Pancreas (tissue), 10 donors: Measurements from ENCODE around the gene MAP4K1. TPM values are rescaled to one million over a fixed set of nuclear protein-coding genes. Genes with fewer than 3 reads are reported as not detected.
"Not testable (repeated sequence)": the region's sequence is repeated elsewhere in the genome, so short reads cannot be mapped to it uniquely, and the experiment has no call there.

Experiments
- ATAC-seq, 4 donors: fragments of 200-7000 bp; cut with Tn5 transposase; one replicate each; pipeline versions ENCODE4 v1.8.0 to v1.9.1; 2020; ENCODE audit warnings: mild to moderate bottlenecking in 4 of 4, moderate library complexity in 4 of 4
- DNase-seq, 6 donors: peaks; one replicate each; pipeline ENCODE4 v3.0.0-alpha.2; 2020
- FAIRE-seq: peaks from 2 replicates; lab custom pipeline; 2012; peaks lifted over from hg19 to GRCh38; lab: Jason Lieb, UNC
- H3K27ac ChIP-seq, 4 donors: fragments of 200-600 bp; sonication (generic); 1 replicate in 3 of 4; 2 replicates in 1 of 4; pipeline versions ENCODE4 v1.5.0 to v1.8.0; 2020
- H3K27me3 ChIP-seq, 4 donors: fragments of 200-600 bp; one replicate each; pipeline ENCODE4 v1.8.0; 2021
- H3K36me3 ChIP-seq, 3 donors: fragments of 200-600 bp; sonication (generic) in 1 of 3; one replicate each; pipeline versions ENCODE4 v1.5.0 to v1.8.0; 2020 to 2021
- H3K4me1 ChIP-seq, 3 donors: fragments of 200-600 bp; one replicate each; pipeline ENCODE4 v1.8.0; 2021
- H3K4me3 ChIP-seq, 4 donors: fragments of 200-600 bp; sonication (generic) in 2 of 4; one replicate each; pipeline versions ENCODE4 v1.5.0 to v1.8.0; 2020 to 2021
- H3K9me3 ChIP-seq, 4 donors: fragments of 200-600 bp; one replicate each; pipeline ENCODE4 v1.8.0; 2021
- CTCF ChIP-seq, 4 donors: fragments of 200-600 bp; sonication (generic) in 3 of 4; IDR thresholded peaks; one replicate each; pipeline versions ENCODE4 v1.5.0 to v1.8.0; 2021; ENCODE audit warnings: antibody characterized with exemption in 4 of 4
- WGBS, 2 donors: extraction: QIAGEN DNeasy Blood & Tissue Kit; methylation state at CpG; one replicate each; pipeline ENCODE4 v1.1.7; 2013; 5-methylcytosine and 5-hydroxymethylcytosine counted together
- intact Hi-C, 3 donors: fragments of 100-400 bp; cut with DNase I; formaldehyde crosslinking; loops; one replicate each; pipeline versions ENCODE4 v1.11.1 to v1.14.2; 2022
- polyA plus RNA-seq, 2 donors: library from polyadenylated mRNA; stranded (reverse); fragments of 200-250 nt; gene quantifications; one replicate each; pipeline ENCODE4 v1.2.3, GENCODE V29; 2013
- total RNA-seq, 6 donors: library from RNA; stranded (reverse); fragmentation: NEBNext Ultra II Directional in 4 of 6; extraction: Animal tissue kit (Norgen Biotek cat#: 25700) in 4 of 6; gene quantifications; one replicate each; pipeline versions ENCODE4 v1.2.1 to v1.2.4, GENCODE V29; 2021 to 2023
- donor health status: healthy with polysubstance abuse.
- donor health status: DM: no; HTN: no; CAD: no; lungs with moderate emphysema.
- donor health status: DM: no; HTN: no; CAD: no.
- donor health status: control.
- donor health status: control.
- donor health status: Bipolar disorder and iron deficiency.
- donor health status: DM: yes; HTN: yes; CAD: no.
- donor health status: DM: no; HTN: no; CAD: no.
- donor health status: DM: no; HTN: no; CAD: no.
- donor health status: DM: yes; HTN: yes; CAD: no.

Gene MAP4K1
- total and polyA plus RNA-seq, 8 donors = 0.79 to 43.4 (median 2.7) TPM

- Histone ChIP-seq H3K9me3 (no peaks in the 10 kb centered on the region), H3K4me3 (no peak overlapping the region), H3K4me1 (no peaks in the 10 kb centered on the region), H3K27ac (no peak overlapping the region), H3K27me3 (no peaks in the 10 kb centered on the region), H3K36me3 (no peaks in the 10 kb centered on the region)
- ATAC-seq (no peak), DNase-seq (no peak), FAIRE-seq (no peak)
- no peak for TF ChIP-seq CTCF (IDR thresholded peaks at IDR 0.05)
- intact Hi-C loops = no loop called here
- WGBS, 2 donors = 82 to 92% methylated on average over 14 of the region's 14 CpGs
Observed at GRCh38 chr19:38583219-38583984, 34.4 kb downstream of the MAP4K1 start.

- no peak for FAIRE-seq
- no peak overlapping the region for H3K27ac ChIP-seq
- no peak overlapping the region for H3K4me3 ChIP-seq
- no peak for TF ChIP-seq CTCF (IDR thresholded peaks at IDR 0.05)
- H3K27me3 ChIP-seq = no peaks in the 10 kb centered on the region
- no peaks in the 10 kb centered on the region for H3K9me3 ChIP-seq
- 68 to 74% methylated on average over 10 to 15 of the region's 15 CpGs for WGBS, 2 donors
- H3K4me1 ChIP-seq = no peaks in the 10 kb centered on the region
- H3K36me3 ChIP-seq = no peaks in the 10 kb centered on the region
- intact Hi-C loops = no loop called here
- no peak for ATAC-seq
- DNase-seq = no peak
Observed at GRCh38 chr19:38580080-38580479, 37.7 kb downstream of the MAP4K1 start.

GRCh38 chr19:38579304-38579703 is 38.4 kb downstream of the MAP4K1 start:
- FAIRE-seq, H3K27ac ChIP-seq, H3K36me3 ChIP-seq, H3K4me1 ChIP-seq, H3K4me3 ChIP-seq, DNase-seq, intact Hi-C loops, H3K27me3 ChIP-seq, H3K9me3 ChIP-seq: not testable (repeated sequence)
- peak in 1 of 4 donors; percentile 28 for ATAC-seq
- 84 to 88% methylated on average over 6 of the region's 6 CpGs for WGBS, 2 donors

DNA sequence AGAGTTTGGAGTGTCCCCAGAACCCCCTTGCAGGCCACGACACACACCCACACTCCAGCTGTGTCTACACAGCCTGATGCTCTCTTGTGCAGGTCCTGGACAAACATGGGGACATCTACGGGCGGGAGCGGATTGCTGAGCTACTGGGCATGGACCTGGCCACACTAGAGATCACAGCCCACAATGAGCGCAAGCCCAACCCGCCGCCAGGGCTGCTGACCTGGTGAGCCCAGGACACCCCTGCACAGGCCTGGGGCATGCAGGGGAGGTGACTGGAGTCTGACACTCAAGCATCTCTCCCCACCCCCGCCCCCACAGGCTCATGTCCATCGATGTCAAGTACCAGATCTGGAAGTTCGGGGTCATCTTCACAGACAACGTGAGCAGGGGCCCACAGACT is 39.9 kb downstream of the MAP4K1 start:
- no peak for FAIRE-seq

DNA sequence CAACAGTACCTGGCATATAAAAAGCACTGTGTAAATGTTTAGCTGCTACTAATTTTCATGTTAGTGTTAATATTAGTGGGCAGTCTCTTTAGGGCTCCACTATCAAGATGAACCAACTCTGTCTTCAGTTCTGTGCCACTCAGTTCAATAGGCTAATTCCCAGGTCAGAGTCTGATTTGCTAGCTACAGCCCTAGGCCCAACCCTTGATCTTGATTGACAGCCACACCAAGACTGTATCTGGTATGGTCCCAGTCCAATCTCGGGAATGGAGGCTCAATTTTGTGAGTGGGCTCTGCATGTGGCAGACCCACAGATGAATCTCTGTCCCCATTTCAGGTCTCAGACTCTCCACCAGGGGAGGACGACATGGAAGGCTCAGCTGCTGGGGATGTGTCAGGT is 46.1 kb downstream of the MAP4K1 start:
- no peaks in the 10 kb centered on the region for H3K27me3 ChIP-seq
- H3K27ac ChIP-seq = no peak overlapping the region
- H3K9me3 ChIP-seq = no peaks in the 10 kb centered on the region
- 72 to 76% methylated on average over 2 of the region's 2 CpGs for WGBS, 2 donors
- FAIRE-seq (no peak), DNase-seq (no peak), ATAC-seq (no peak)
- H3K4me3 ChIP-seq = no peak overlapping the region
- no peaks in the 10 kb centered on the region for H3K4me1 ChIP-seq
- intact Hi-C loops = no loop called here
- no peaks in the 10 kb centered on the region for H3K36me3 ChIP-seq
- no peak for TF ChIP-seq CTCF (IDR thresholded peaks at IDR 0.05)

More for the DNA sequence above, 39.9 kb downstream of the MAP4K1 start:
- H3K27ac ChIP-seq = no peak overlapping the region
- TF ChIP-seq CTCF (IDR thresholded peaks at IDR 0.05) = no peak
- no peaks in the 10 kb centered on the region for H3K27me3 ChIP-seq
- H3K36me3 ChIP-seq = no peaks in the 10 kb centered on the region
- H3K4me1 ChIP-seq = no peaks in the 10 kb centered on the region
- 76 to 85% methylated on average over 11 of the region's 11 CpGs for WGBS, 2 donors
- H3K9me3 ChIP-seq = no peaks in the 10 kb centered on the region
- no peak overlapping the region for H3K4me3 ChIP-seq
- DNase-seq (no peak), ATAC-seq (no peak)
- intact Hi-C loops = no loop called here
